IMR-90 (cell line): ENCODE results near the gene PGM2. TPM values are rescaled to one million over a fixed set of nuclear protein-coding genes. Genes with fewer than 3 reads are reported as not detected.

ENCODE experiments used
- ATAC-seq: fragments of 200-7000 bp; cut with Tn5 transposase; 2 replicates; pipeline ENCODE4 v1.9.1; 2020; ENCODE audit warnings: low read depth, mild to moderate bottlenecking, moderate library complexity
- BruUV-seq: library from RNA; stranded (reverse); fragments of 400-500 nt; replicated peaks from 2 replicates; lab custom pipeline; 2021; lab: Mats Ljungman, UMichigan
- CTCF ChIA-PET: fragments of 300-600 bp; formaldehyde crosslinking; extraction: SDS; loops from one replicate; lab custom pipeline; 2021; ENCODE audit warnings: antibody characterized with exemption; lab: Yijun Ruan, JAX
- POLR2A ChIA-PET: fragments of 300-600 bp; sonication (Branson Sonifier 250); formaldehyde crosslinking; loops from one replicate; lab custom pipeline; 2022; ENCODE audit warnings: antibody characterized with exemption; ENCODE audit not compliant: unreplicated experiment; lab: Charles Lee
- DNase-seq: peaks from one replicate; pipeline ENCODE4 v3.0.0; 2013
- H2AFZ ChIP-seq: replicated peaks from 2 replicates; pipeline ENCODE3; 2013; ENCODE audit warnings: low read length, mild to moderate bottlenecking; ENCODE audit not compliant: poor library complexity
- H2AK5ac ChIP-seq: 2 replicates; pipeline ENCODE4 v1.6.1; 2013; ENCODE audit warnings: low read depth, low read length, inconsistent platforms
- H2AK9ac ChIP-seq: replicated peaks from 2 replicates; pipeline ENCODE3; 2013; ENCODE audit warnings: mild to moderate bottlenecking, low read depth, low read length, moderate library complexity; ENCODE audit not compliant: poor library complexity
- H2BK120ac ChIP-seq: 2 replicates; pipeline ENCODE4 v1.6.1; 2013; ENCODE audit warnings: low read depth, low read length, inconsistent platforms
- H2BK15ac ChIP-seq: 3 replicates; pipeline ENCODE4 v1.6.1; 2013; ENCODE audit warnings: low read depth, low read length, inconsistent platforms
- H2BK20ac ChIP-seq: 2 replicates; pipeline ENCODE4 v1.6.1; 2013; ENCODE audit warnings: low read depth, mild to moderate bottlenecking, inconsistent platforms, low read length, moderate library complexity
- H2BK5ac ChIP-seq: 2 replicates; pipeline ENCODE4 v1.6.1; 2013; ENCODE audit warnings: mild to moderate bottlenecking, low read depth, low read length, inconsistent platforms; ENCODE audit not compliant: poor library complexity, severe bottlenecking
- H3K14ac ChIP-seq: replicated peaks from 2 replicates; pipeline ENCODE4 v1.6.1; 2013; ENCODE audit warnings: low read depth, low read length, inconsistent platforms
- H3K18ac ChIP-seq: 2 replicates; pipeline ENCODE4 v1.6.1; 2013; ENCODE audit warnings: low read depth, low read length, control low read depth
- H3K23ac ChIP-seq: 2 replicates; pipeline ENCODE4 v1.6.1; 2013; ENCODE audit warnings: low read depth, low read length, inconsistent platforms
- H3K27ac ChIP-seq: 2 replicates; pipeline ENCODE4 v1.5.1; 2013; ENCODE audit warnings: mild to moderate bottlenecking, control low read depth, low read length; ENCODE audit not compliant: insufficient read depth
- H3K27me3 ChIP-seq: 2 replicates; pipeline ENCODE4 v1.6.1; 2013; ENCODE audit warnings: low read length; ENCODE audit not compliant: control insufficient read depth, insufficient read depth
- H3K36me3 ChIP-seq: 2 replicates; pipeline ENCODE4 v1.6.1; 2013; ENCODE audit warnings: low read length, mixed read lengths; ENCODE audit not compliant: control insufficient read depth, insufficient read depth
- H3K4ac ChIP-seq: 2 replicates; pipeline ENCODE4 v1.6.1; 2013; ENCODE audit warnings: low read depth, low read length, inconsistent platforms
- H3K4me1 ChIP-seq: 2 replicates; pipeline ENCODE4 v1.6.1; 2013; ENCODE audit warnings: low read length, mixed read lengths; ENCODE audit not compliant: control insufficient read depth, insufficient read depth
- H3K4me2 ChIP-seq: 2 replicates; pipeline ENCODE4 v1.6.1; 2013; ENCODE audit warnings: low read depth, mild to moderate bottlenecking, control low read depth, low read length, moderate library complexity
- H3K4me3 ChIP-seq: 2 replicates; pipeline ENCODE4 v1.5.1; 2013; ENCODE audit warnings: low read depth, mild to moderate bottlenecking, control low read depth, low read length, moderate library complexity; ENCODE audit not compliant: insufficient read depth
- H3K56ac ChIP-seq: 2 replicates; pipeline ENCODE4 v1.6.1; 2013; ENCODE audit warnings: low read length, inconsistent platforms; ENCODE audit not compliant: insufficient read depth; ENCODE audit errors: extremely low read depth
- H3K79me1 ChIP-seq, 2 experiments: 2 replicates each; pipeline ENCODE4 v1.6.1; 2013; ENCODE audit warnings: low read length in 2 of 2, inconsistent platforms in 1 of 2, low read depth in 1 of 2
- H3K9ac ChIP-seq: 2 replicates; pipeline ENCODE4 v1.6.1; 2013; ENCODE audit warnings: low read depth, low read length, control low read depth
- H3K9me1 ChIP-seq: 2 replicates; pipeline ENCODE4 v1.6.1; 2013; ENCODE audit warnings: low read length, inconsistent platforms; ENCODE audit not compliant: insufficient read depth
- H3K9me3 ChIP-seq: 2 replicates; pipeline ENCODE4 v1.6.1; 2013; ENCODE audit warnings: low read length; ENCODE audit not compliant: control insufficient read depth, insufficient read depth
- H4K20me1 ChIP-seq: 2 replicates; pipeline ENCODE4 v1.6.1; 2013; ENCODE audit warnings: low read length, inconsistent platforms; ENCODE audit not compliant: insufficient read depth
- H4K5ac ChIP-seq: 2 replicates; pipeline ENCODE4 v1.6.1; 2013; ENCODE audit warnings: mild to moderate bottlenecking, low read depth, low read length, control low read depth
- H4K8ac ChIP-seq, 2 experiments: 2 replicates each; pipeline ENCODE4 v1.6.1; 2013; ENCODE audit warnings: low read depth in 2 of 2, low read length in 2 of 2, control low read depth in 1 of 2, inconsistent platforms in 1 of 2
- H4K91ac ChIP-seq: 2 replicates; pipeline ENCODE4 v1.6.1; 2013; ENCODE audit warnings: low read depth, low read length, inconsistent platforms; ENCODE audit not compliant: insufficient read depth
- BHLHE40 ChIP-seq: fragments of 150-350 bp; IDR thresholded peaks from 2 replicates; pipeline ENCODE4 v1.6.1; 2016; ENCODE audit warnings: mild to moderate bottlenecking, low read depth, low read length
- CHD1 ChIP-seq: IDR thresholded peaks from 2 replicates; pipeline ENCODE4 v1.6.1; 2012; ENCODE audit warnings: low read depth, low read length, improper control_type of control experiment
- CTCF ChIP-seq: conservative IDR thresholded peaks from 2 replicates; pipeline ENCODE4 v1.5.1; 2012; ENCODE audit warnings: mild to moderate bottlenecking, low read depth, low read length, improper control_type of control experiment
- FOS ChIP-seq: fragments of 150-350 bp; IDR thresholded peaks from 2 replicates; pipeline ENCODE4 v1.6.1; 2016; ENCODE audit warnings: low read depth, low read length
- RCOR1 ChIP-seq: IDR thresholded peaks from 2 replicates; pipeline ENCODE4 v1.6.1; 2012; ENCODE audit warnings: mild to moderate bottlenecking, low read length, improper control_type of control experiment; ENCODE audit not compliant: insufficient replicate concordance
- USF2 ChIP-seq: fragments of 150-350 bp; IDR thresholded peaks from 2 replicates; pipeline ENCODE4 v1.6.1; 2017; ENCODE audit warnings: mild to moderate bottlenecking, antibody characterized with exemption, low read length, low read depth
- WGBS, 2 experiments: methylation state at CpG; one replicate each; pipeline versions ENCODE4 v1.1.5 to v1.1.7; 2013; ENCODE audit warnings: missing lambda C conversion rate in 2 of 2; ENCODE audit not compliant: insufficient read length in 1 of 2; ENCODE audit errors: extremely low coverage in 2 of 2; 5-methylcytosine and 5-hydroxymethylcytosine counted together
- dilution Hi-C: fragments of 300-500 bp; cut with HindIII; formaldehyde crosslinking; loops from one replicate; pipeline ENCODE4 v1.14.3; 2018; ENCODE audit warnings: low sequenced_read_pairs; ENCODE audit not compliant: unreplicated experiment
- in situ Hi-C: fragments of 300-500 bp; cut with MboI; formaldehyde crosslinking; loops from 3 replicates; pipeline ENCODE4 v1.14.3; 2019; ENCODE audit warnings: low sequenced_read_pairs, inconsistent platforms, mixed read lengths
- intact Hi-C: fragments of 100-400 bp; cut with micrococcal nuclease; formaldehyde crosslinking; loops from 2 replicates; pipeline ENCODE4 v1.10.0; 2022
- polyA plus RNA-seq, 3 experiments: library from polyadenylated mRNA; depleted of rRNA; stranded (reverse); fragments of >200 nt; gene quantifications; 2 replicates each; pipeline ENCODE4 v1.2.3, GENCODE V29; 2012; ENCODE audit warnings: low replicate concordance in 1 of 3
- total RNA-seq: library from RNA; depleted of rRNA; stranded (reverse); fragments of >200 nt; gene quantifications from 2 replicates; pipeline ENCODE4 v1.2.3, GENCODE V29; 2012

Gene PGM2
- total and polyA plus RNA-seq, 2 of the 4 experiments (the other 2 are of a cell fraction): 18.7 to 26.2 TPM

- TF ChIP-seq CHD1 (no peak), USF2 (no peak), FOS (no peak), BHLHE40 (no peak), CTCF (no peak), RCOR1 (no peak)
- no peak overlapping the region for H3K23ac ChIP-seq
- dilution Hi-C loops: no loop called here
- H3K27me3 ChIP-seq: peaks cover 9% of the 10 kb centered on the region
- no peak overlapping the region for H2BK15ac ChIP-seq
- no peaks in the 10 kb centered on the region for H3K79me1 ChIP-seq
- no peaks in the 10 kb centered on the region for H3K4me1 ChIP-seq
- H2AK9ac ChIP-seq: no peak overlapping the region
- no peak overlapping the region for H4K5ac ChIP-seq
- WGBS, 2 experiments: 83% methylated on average over 1 of the region's 2 CpGs; no CpG with 5 or more reads in 1 of the 2 experiments
- BruUV-seq: no TSS peak
- H4K91ac ChIP-seq: no peak overlapping the region
- H3K9ac ChIP-seq: no peak overlapping the region
- ATAC-seq (no peak), DNase-seq (no peak)
- no peaks in the 10 kb centered on the region for H3K9me3 ChIP-seq
- H2BK20ac ChIP-seq: no peak overlapping the region
- no peak overlapping the region for H3K27ac ChIP-seq
- no peaks in the 10 kb centered on the region for H3K9me1 ChIP-seq
- no peak overlapping the region for H3K4me3 ChIP-seq
- no peak overlapping the region for H3K4ac ChIP-seq
- no peak overlapping the region for H3K18ac ChIP-seq
- no peaks in the 10 kb centered on the region for H3K36me3 ChIP-seq
- no peak overlapping the region for H2BK120ac ChIP-seq
- H2BK5ac ChIP-seq: no peak overlapping the region
- no peak overlapping the region for H3K14ac ChIP-seq
- ChIA-PET CTCF (no interaction called here), POLR2A (no interaction called here)
- no peak overlapping the region for H2AK5ac ChIP-seq
- no peak overlapping the region for H3K4me2 ChIP-seq
- H3K56ac ChIP-seq: no peak overlapping the region
- no peak overlapping the region for H4K8ac ChIP-seq
- H2AFZ ChIP-seq: peak overlapping the region; percentile 14
- in situ Hi-C loops: no loop called here
- H4K20me1 ChIP-seq: no peaks in the 10 kb centered on the region
- intact Hi-C loops: no loop called here
Measured at GRCh38 chr4:37797374-37797773, 29.1 kb upstream of the PGM2 start.
